NCI-H2196 treated with DMSO at 0.1 percent for 48 hours (cell line): ENCODE results near the gene C1QBP.
"Not testable (repeated sequence)": the region's sequence is repeated elsewhere in the genome, so short reads cannot be mapped to it uniquely, and the experiment has no call there.

ENCODE experiments used
- DNase-seq: peaks from one replicate; lab custom pipeline; 2025; ENCODE audit not compliant: unreplicated experiment; lab: John Stamatoyannopoulos, UW

Gene C1QBP

GRCh38 chr17:5431949-5432556, 6.9 kb downstream of the C1QBP start:
- DNase-seq: no peak

GRCh38 chr17:5431234-5431633, 7.7 kb downstream of the C1QBP start:
- not testable (repeated sequence) for DNase-seq

- no peak for DNase-seq
These were observed 8.4 kb downstream of the C1QBP start for GRCh38 chr17:5430413-5430999.

- peak; percentile 11 for DNase-seq
These were observed 9.6 kb downstream of the C1QBP start for GRCh38 chr17:5429191-5429887.

GRCh38 chr17:5425826-5426225, 13.1 kb downstream of the C1QBP start:
- no peak for DNase-seq

GRCh38 chr17:5424909-5425308, 14.0 kb downstream of the C1QBP start:
- DNase-seq: no peak

- no peak for DNase-seq
These were observed 16.4 kb downstream of the C1QBP start for GRCh38 chr17:5422505-5422904.

- peak; percentile 78 for DNase-seq
These were observed 18.8 kb downstream of the C1QBP start, which contains the start of gene RPAIN for GRCh38 chr17:5419959-5420653. Gene RPAIN (plus strand): TSS chr17:5420182. CDS start chr17:5420211, 29 bp downstream.

GRCh38 chr17:5419356-5419958, 19.5 kb downstream of the C1QBP start, which contains the start of gene NUP88:
Gene NUP88 (minus strand): TSS chr17:5419662. CDS start chr17:5419650, 12 bp downstream.
- peak; percentile 84 for DNase-seq

- no peak for DNase-seq
These were observed 20.0 kb downstream of the C1QBP start for GRCh38 chr17:5418858-5419355.

GRCh38 chr17:5416901-5417300, 22.1 kb downstream of the C1QBP start:
- DNase-seq: no peak

- no peak for DNase-seq
These were observed 25.3 kb downstream of the C1QBP start for GRCh38 chr17:5413682-5414081.

- DNase-seq: no peak
These were observed 28.2 kb downstream of the C1QBP start for GRCh38 chr17:5410594-5411272.

GRCh38 chr17:5408186-5408585, 30.8 kb downstream of the C1QBP start:
- no peak for DNase-seq

GRCh38 chr17:5405400-5405799, 33.6 kb downstream of the C1QBP start:
- no peak for DNase-seq

- DNase-seq: no peak
These were observed 39.2 kb downstream of the C1QBP start for GRCh38 chr17:5399767-5400166.

GRCh38 chr17:5396612-5397011, 42.3 kb downstream of the C1QBP start:
- no peak for DNase-seq

GRCh38 chr17:5391678-5392077, 47.3 kb downstream of the C1QBP start:
- DNase-seq: no peak
